K562 treated with DMSO at 1 percent for 24 hours (cell line): ENCODE measurements around the gene GMEB2. TPM values are rescaled to one million over a fixed set of nuclear protein-coding genes. Genes with fewer than 3 reads are reported as not detected.

Experiments
- total RNA-seq: library from RNA; unstranded; fragments of 300-600 nt; gene quantifications from 2 replicates; pipeline ENCODE4 v1.2.3, GENCODE V29; 2022; ENCODE audit warnings: low read depth; ENCODE audit not compliant: insufficient read depth

Gene GMEB2
- total RNA-seq, result 8.5 TPM in 2 replicates

DNA sequence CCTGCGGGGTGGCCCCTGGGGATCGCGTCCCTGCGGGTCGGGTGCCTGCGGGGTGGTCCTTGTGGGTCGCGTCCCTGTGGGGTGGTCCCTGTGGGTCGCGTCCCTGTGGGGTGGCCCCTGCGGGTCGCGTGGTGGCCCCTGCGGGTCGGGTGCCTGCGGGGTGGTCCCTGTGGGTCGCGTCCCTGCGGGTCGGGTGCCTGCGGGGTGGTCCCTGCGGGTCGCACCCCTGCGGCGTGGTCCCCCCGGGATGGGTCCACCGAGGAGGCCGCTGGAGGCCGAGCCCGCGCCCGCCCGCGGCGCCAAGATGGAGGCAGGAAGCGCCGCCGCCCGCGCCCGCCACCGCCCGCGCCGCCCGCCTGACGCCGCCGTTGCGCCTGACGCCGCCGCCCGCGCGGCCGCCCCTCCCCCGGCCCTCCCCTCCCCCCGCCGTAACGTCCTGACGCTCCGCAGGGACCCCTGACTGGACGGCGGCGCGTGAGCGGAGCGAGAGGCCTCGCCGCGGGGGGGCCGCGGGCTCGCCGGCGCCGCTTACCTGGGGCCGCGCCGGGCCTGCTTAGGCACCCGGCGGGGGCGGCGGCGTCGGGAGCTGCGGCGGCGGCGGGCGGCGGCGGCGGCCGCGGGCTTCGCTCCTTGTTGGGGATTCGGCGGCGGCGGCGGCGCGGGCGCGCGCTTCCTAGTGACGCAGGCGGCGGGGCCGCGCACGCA lies at the start of gene GMEB2:
GMEB2 (minus strand) TSS at position 678 of the 705 bp plus-strand sequence. CDS start 7,704 bp downstream, outside the sequence.

DNA sequence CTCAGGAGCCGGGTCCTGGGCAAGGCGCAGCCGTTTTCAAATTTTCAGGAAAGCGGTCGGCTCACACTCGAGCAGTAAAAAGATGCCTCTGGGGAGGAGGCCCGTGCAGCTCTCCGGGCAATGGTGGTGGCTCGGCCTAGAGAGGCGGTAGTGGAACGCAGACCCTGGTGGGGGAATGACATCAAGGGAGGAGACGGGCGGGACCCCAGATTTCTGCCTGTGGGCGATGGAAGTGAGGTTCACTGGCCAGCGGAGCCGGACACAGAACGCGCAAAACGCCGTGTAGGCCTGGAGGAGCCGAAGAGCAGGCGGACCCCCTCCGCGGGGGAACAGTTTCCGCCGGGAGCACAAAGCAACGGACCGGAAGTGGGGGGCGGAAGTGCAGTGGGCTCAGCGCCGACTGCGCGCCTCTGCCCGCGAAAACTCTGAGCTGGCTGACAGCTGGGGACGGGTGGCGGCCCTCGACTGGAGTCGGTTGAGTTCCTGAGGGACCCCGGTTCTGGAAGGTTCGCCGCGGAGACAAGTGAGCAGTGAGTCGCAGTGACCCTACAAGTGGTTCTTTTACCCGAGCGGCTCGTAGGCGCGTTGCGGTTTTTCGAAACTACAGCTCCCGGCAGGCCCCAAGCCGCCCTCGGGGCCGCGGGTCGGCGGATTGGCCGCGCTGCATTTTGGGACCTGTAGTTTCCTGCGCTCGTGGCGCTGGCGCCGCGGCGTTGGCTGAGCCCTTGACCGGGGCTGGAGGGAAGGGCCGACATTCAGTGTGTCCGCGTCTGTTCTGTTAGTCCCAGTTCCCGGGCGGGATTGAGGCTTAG lies 31.2 kb upstream of the GMEB2 start, which contains the start of gene RTEL1:
RTEL1 (plus strand) TSS at position 376 of the 812 bp plus-strand sequence. CDS start 1,091 bp downstream, outside the sequence.

GRCh38 chr20:63653041-63653973 lies 26.4 kb upstream of the GMEB2 start, which contains the start of gene STMN3:
Gene STMN3, minus strand, starts transcription at chr20:63653424. Its CDS starts 79 bp downstream, at chr20:63653345.

GRCh38 chr20:63574156-63574828 lies 52.6 kb downstream of the GMEB2 start, which contains the start of gene HELZ2:
Gene HELZ2, minus strand, starts transcription at chr20:63574239. Its CDS starts 1,854 bp downstream, at chr20:63572385.

GRCh38 chr20:63553933-63554290 lies 73.0 kb downstream of the GMEB2 start, which contains the start of gene FNDC11:
Gene FNDC11, plus strand, starts transcription at chr20:63554159. Its CDS starts 1,505 bp downstream, at chr20:63555664.

GRCh38 chr20:63547725-63548480 lies 79.0 kb downstream of the GMEB2 start, which contains the start of gene SRMS:
Gene SRMS, minus strand, starts transcription at chr20:63547749. Its CDS starts 286 bp downstream, at chr20:63547463.

Other genes with a start within 250 kb of the GMEB2 start
- gene KCNQ2, start 154.4 kb downstream of the GMEB2 start, total RNA-seq, result not detected in 2 replicates
- gene EEF1A2, start 128.0 kb downstream of the GMEB2 start, total RNA-seq, result 65.5 and 86.4 TPM in 2 replicates
- 270 and 283 TPM in 2 replicates for gene PPDPF, start 106.3 kb downstream of the GMEB2 start, total RNA-seq
- gene PTK6, start 89.7 kb downstream of the GMEB2 start, total RNA-seq, result not detected in 2 replicates
- gene SRMS, start 79.4 kb downstream of the GMEB2 start, total RNA-seq, result 0.19 TPM in 1 of 2 replicates, not detected in the other
- gene FNDC11, start 72.9 kb downstream of the GMEB2 start, total RNA-seq, result 0.32 and 0.94 TPM in 2 replicates
- 52.0 and 53.4 TPM in 2 replicates for gene HELZ2, start 52.9 kb downstream of the GMEB2 start, total RNA-seq
- 13.2 and 14.9 TPM in 2 replicates for gene STMN3, start 26.3 kb upstream of the GMEB2 start, total RNA-seq
- 8.9 and 10.5 TPM in 2 replicates for gene RTEL1, start 31.2 kb upstream of the GMEB2 start, total RNA-seq
- 2.2 and 2.4 TPM in 2 replicates for gene TNFRSF6B, start 69.6 kb upstream of the GMEB2 start, total RNA-seq
- gene ARFRP1, start 80.9 kb upstream of the GMEB2 start, total RNA-seq, result 44.1 and 46.7 TPM in 2 replicates
- gene ZGPAT, start 80.9 kb upstream of the GMEB2 start, total RNA-seq, result 19.1 and 20.8 TPM in 2 replicates
- 11.9 and 18.2 TPM in 2 replicates for gene LIME1, start 109.6 kb upstream of the GMEB2 start, total RNA-seq
- 68.4 and 69.6 TPM in 2 replicates for gene SLC2A4RG, start 112.7 kb upstream of the GMEB2 start, total RNA-seq
- gene ZBTB46, start 204.2 kb upstream of the GMEB2 start, total RNA-seq, result 3.3 and 4.4 TPM in 2 replicates
- 11.7 and 17.2 TPM in 2 replicates for gene ABHD16B, start 234.4 kb upstream of the GMEB2 start, total RNA-seq
- gene TPD52L2, start 238.2 kb upstream of the GMEB2 start, total RNA-seq, result 78.6 and 83.0 TPM in 2 replicates